ENCODE data around the gene ELAC1. TPM values are rescaled to one million over a fixed set of nuclear protein-coding genes. Genes with fewer than 3 reads are reported as not detected.

ELAC1 gene
- total and polyA plus RNA-seq, 2 experiments from 2014 or later: 6.2 to 13.1 TPM

DNA sequence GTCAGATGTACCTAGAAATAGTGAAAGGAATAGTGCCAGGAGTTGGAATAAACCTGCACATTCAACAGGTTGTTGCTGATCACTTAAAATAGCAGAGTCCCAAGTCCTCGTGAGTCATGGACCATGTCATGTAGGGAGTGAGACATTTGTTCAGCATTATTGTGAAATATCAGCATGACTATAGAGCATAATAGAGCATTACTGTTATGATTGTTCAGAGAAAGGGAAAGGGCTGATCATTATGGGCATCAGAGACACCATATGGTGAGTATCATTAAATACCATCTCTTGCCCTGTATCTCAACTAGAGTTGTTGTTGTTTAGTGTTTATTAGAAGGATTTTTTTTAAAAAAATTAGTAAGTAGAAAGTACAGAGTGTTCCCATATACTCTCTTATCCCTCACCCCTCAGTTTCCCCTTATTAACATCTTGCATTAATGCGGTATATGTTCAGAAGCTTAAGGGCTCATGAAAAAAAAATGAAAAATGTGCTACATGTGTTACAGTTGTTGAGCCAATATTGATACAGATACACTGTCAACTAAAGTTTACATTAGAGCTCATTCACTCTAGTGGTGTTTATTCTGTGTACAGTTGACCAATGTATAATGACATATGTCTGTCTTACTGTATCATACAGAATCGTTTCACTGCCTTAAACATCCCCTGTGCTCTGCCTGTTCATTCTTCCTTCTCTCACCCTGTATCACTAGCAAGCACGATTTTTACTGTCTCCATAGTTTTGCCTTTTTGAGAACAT is 5.7 kb downstream of the ELAC1 start:
- DNase-seq: peak; percentile 91
- Histone ChIP-seq H3K27ac (peak overlapping the region; percentile 20; the same call in 1 of the 2 replicates), H3K4me1 (ENCODE audit: insufficient read depth) (peaks cover 20% of the 10 kb centered on the region), H4K20me1 (ENCODE audit: insufficient read depth) (no peaks in the 10 kb centered on the region), H3K9ac (no peak overlapping the region), H3K79me2 (ENCODE audit: insufficient read depth) (peaks cover 30% of the 10 kb centered on the region), H3K27me3 (replicated peaks; ENCODE audit: insufficient read depth) (no peaks in the 10 kb centered on the region), H3K9me3 (ENCODE audit: low read depth) (no peaks in the 10 kb centered on the region), H3F3A (ENCODE audit: insufficient read depth) (peaks cover 22% of the 10 kb centered on the region), H3K36me3 (ENCODE audit: low read depth) (peaks cover 11% of the 10 kb centered on the region), H3K9me2 (ENCODE audit: insufficient read depth) (no peaks in the 10 kb centered on the region), H3K4me2 (ENCODE audit: unreplicated experiment) (no peak overlapping the region), H2AFZ (no peak overlapping the region), H3K4me3 (no peak overlapping the region)
- 42 to 50% methylated on average over 4 of the region's 4 CpGs for WGBS, 2 experiments (ENCODE audit: low coverage in 1 of 2, low lambda C conversion rate in 2 of 2, missing lambda C conversion rate in 2 of 2)
- TF ChIP-seq EZH2phosphoT487 (IDR thresholded peaks at IDR 0.05; ENCODE audit: insufficient read depth, low read depth) (no peak), EZH2 (IDR thresholded peaks at IDR 0.05; ENCODE audit: insufficient read depth, poor library complexity, severe bottlenecking) (no peak)
- in situ Hi-C loops (cut with MboI): no loop called here

DNA sequence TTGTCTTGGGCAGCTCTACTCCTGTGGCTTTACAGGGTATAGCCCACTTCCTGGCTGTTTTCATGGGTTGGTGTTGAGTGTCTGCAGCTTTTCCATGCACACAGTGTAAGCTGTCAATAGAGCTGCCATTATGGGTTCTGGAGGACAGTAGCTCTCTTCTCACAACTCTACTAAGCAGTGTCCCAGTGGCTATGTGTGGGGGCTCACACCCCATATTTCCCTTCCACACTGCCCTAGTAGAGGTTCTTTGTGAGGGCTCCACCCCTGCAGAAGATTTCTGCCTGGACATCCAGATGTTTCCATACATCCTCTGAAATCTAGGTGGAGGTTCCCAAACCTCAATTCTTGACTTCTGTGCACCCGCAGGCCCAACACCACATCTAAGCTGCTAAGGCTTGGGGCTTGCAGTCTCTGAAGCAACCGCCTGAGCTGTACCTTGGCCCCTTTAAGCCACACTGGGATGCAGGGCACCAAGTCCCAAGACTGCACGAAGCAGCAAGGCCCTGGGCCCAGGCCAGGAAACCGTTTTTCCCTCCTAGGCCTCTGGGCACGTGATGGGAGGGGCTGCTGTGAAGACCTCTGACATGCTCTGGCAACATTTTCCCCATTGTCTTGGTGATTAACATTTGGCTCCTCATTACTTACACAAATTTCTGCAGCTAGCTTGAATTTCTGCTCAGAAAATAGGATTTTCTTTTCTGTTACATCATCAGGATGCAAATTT is 9.4 kb downstream of the ELAC1 start:
- 82 to 86% methylated on average over 5 of the region's 5 CpGs for WGBS, 2 experiments (ENCODE audit: low coverage in 1 of 2, low lambda C conversion rate in 2 of 2, missing lambda C conversion rate in 2 of 2)
- H4K20me1 ChIP-seq (ENCODE audit: insufficient read depth): no peaks in the 10 kb centered on the region
- H3K4me2 ChIP-seq (ENCODE audit: unreplicated experiment): no peak overlapping the region
- H3K27me3 ChIP-seq (replicated peaks; ENCODE audit: insufficient read depth): no peaks in the 10 kb centered on the region
- peaks cover 13% of the 10 kb centered on the region; the same call in 1 of the 2 replicates for H3K4me1 ChIP-seq (ENCODE audit: insufficient read depth)
- H3K79me2 ChIP-seq (ENCODE audit: insufficient read depth): 0 out of 2 replicates have a peak, but pooled peaks cover 11% of the 10 kb centered on the region
- no peak overlapping the region for H3K9ac ChIP-seq
- no peak overlapping the region for H3K4me3 ChIP-seq
- H3F3A ChIP-seq (ENCODE audit: insufficient read depth): peaks cover 15% of the 10 kb centered on the region
- peaks cover 17% of the 10 kb centered on the region for H3K36me3 ChIP-seq (ENCODE audit: low read depth)
- no peak for TF ChIP-seq EZH2 (IDR thresholded peaks at IDR 0.05; ENCODE audit: insufficient read depth, poor library complexity, severe bottlenecking)
- no peak for TF ChIP-seq EZH2phosphoT487 (IDR thresholded peaks at IDR 0.05; ENCODE audit: insufficient read depth, low read depth)
- H3K9me2 ChIP-seq (ENCODE audit: insufficient read depth): no peaks in the 10 kb centered on the region
- H3K9me3 ChIP-seq (ENCODE audit: low read depth): no peaks in the 10 kb centered on the region
- H3K27ac ChIP-seq: no peak overlapping the region
- in situ Hi-C loops (cut with MboI): no loop called here
- H2AFZ ChIP-seq: no peak overlapping the region
- DNase-seq: no peak

DNA sequence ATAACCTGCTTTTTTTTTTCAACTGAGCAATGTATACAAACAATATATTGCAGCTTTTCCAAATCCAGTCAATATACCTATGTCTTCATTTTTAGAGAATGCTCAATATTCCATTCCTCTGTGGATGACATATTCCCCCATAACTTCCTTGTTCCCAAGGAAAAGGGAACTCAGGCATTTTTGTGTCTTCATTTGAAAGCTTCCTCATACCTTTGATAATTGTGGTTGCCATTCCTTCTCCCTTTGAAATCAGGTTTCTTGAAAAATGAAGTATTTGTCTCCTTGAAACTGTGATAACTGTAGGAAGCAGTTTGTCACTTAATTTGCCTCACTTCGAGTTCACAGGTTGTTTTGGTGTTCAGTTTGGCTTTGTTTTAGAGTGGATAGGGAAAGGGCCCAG is 13.5 kb downstream of the ELAC1 start:
- no peak overlapping the region for H3K9ac ChIP-seq
- no peaks in the 10 kb centered on the region for H3K9me2 ChIP-seq (ENCODE audit: insufficient read depth)
- no peak overlapping the region for H3K27ac ChIP-seq
- no peak overlapping the region for H2AFZ ChIP-seq
- H3K36me3 ChIP-seq (ENCODE audit: low read depth): peaks cover 12% of the 10 kb centered on the region
- 0 out of 2 replicates have a peak, but pooled peaks cover 4% of the 10 kb centered on the region for H3K79me2 ChIP-seq (ENCODE audit: insufficient read depth)
- in situ Hi-C loops (cut with MboI): no loop called here
- H3K9me3 ChIP-seq (ENCODE audit: low read depth): no peaks in the 10 kb centered on the region
- DNase-seq: no peak
- no peak for TF ChIP-seq EZH2phosphoT487 (IDR thresholded peaks at IDR 0.05; ENCODE audit: insufficient read depth, low read depth)
- TF ChIP-seq EZH2 (IDR thresholded peaks at IDR 0.05; ENCODE audit: insufficient read depth, poor library complexity, severe bottlenecking): no peak
- H3K4me1 ChIP-seq (ENCODE audit: insufficient read depth): peaks cover 10% of the 10 kb centered on the region
- H4K20me1 ChIP-seq (ENCODE audit: insufficient read depth): no peaks in the 10 kb centered on the region
- H3K27me3 ChIP-seq (replicated peaks; ENCODE audit: insufficient read depth): no peaks in the 10 kb centered on the region
- WGBS, 2 experiments (ENCODE audit: low coverage in 1 of 2, low lambda C conversion rate in 2 of 2, missing lambda C conversion rate in 2 of 2): 90 to 91% methylated on average over 1 of the region's 1 CpG
- H3K4me3 ChIP-seq: no peak overlapping the region
- no peak overlapping the region for H3K4me2 ChIP-seq (ENCODE audit: unreplicated experiment)
- peaks cover 4% of the 10 kb centered on the region for H3F3A ChIP-seq (ENCODE audit: insufficient read depth)

DNA sequence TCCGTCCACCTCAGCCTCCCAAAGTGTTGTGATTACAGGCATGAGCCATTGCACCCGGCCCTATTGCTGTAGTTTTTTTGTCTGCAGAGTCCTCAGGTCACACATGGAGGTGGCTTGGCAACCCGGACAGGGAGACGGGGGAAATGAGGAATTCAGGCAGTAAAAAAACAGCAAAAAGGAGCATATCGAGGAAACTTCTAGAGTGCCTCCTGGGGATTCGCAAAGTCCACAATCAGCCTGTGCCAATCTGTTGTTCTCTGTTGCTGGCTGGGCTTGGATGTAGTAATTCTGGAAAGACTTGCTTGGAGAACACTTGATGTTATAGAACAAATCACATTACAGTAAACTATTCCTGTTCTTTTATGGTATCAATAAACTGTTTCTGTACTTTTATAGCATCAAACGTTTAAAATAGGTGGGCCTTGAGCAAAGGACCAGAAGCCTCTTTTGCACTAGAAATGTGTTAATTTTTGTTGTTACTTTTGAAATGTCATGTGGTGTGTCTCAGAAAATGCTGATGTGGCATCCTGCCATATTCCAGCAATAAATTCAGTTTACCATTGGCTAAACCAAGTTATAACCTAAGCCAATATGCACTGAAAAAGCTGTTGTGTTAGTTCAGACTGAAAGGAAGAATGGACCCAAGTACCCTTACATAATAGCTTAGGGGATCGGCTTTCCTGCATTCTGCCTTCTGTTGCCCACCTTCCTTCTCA is 14.4 kb downstream of the ELAC1 start:
- Histone ChIP-seq H3K4me1 (ENCODE audit: insufficient read depth) (peaks cover 19% of the 10 kb centered on the region), H3K9me3 (ENCODE audit: low read depth) (no peaks in the 10 kb centered on the region), H3K4me2 (ENCODE audit: unreplicated experiment) (no peak overlapping the region), H3K79me2 (ENCODE audit: insufficient read depth) (0 out of 2 replicates have a peak, but pooled peaks cover 4% of the 10 kb centered on the region), H3K27me3 (replicated peaks; ENCODE audit: insufficient read depth) (no peaks in the 10 kb centered on the region), H2AFZ (no peak overlapping the region), H3K36me3 (ENCODE audit: low read depth) (peaks cover 12% of the 10 kb centered on the region), H3K27ac (no peak overlapping the region), H4K20me1 (ENCODE audit: insufficient read depth) (no peaks in the 10 kb centered on the region), H3F3A (ENCODE audit: insufficient read depth) (peaks cover 13% of the 10 kb centered on the region), H3K9ac (no peak overlapping the region), H3K4me3 (no peak overlapping the region), H3K9me2 (ENCODE audit: insufficient read depth) (no peaks in the 10 kb centered on the region)
- WGBS, 2 experiments (ENCODE audit: low coverage in 1 of 2, low lambda C conversion rate in 2 of 2, missing lambda C conversion rate in 2 of 2): 76 to 77% methylated on average over 8 of the region's 8 CpGs
- in situ Hi-C loops (cut with MboI): no loop called here
- no peak for DNase-seq
- TF ChIP-seq EZH2 (IDR thresholded peaks at IDR 0.05; ENCODE audit: insufficient read depth, poor library complexity, severe bottlenecking): no peak
- TF ChIP-seq EZH2phosphoT487 (IDR thresholded peaks at IDR 0.05; ENCODE audit: insufficient read depth, low read depth): no peak
